Activated T-cell treated with anti-CD3 and anti-CD28 coated beads, Interleukin-2, amount 50 U/mL, for 24 hours (primary cell): ENCODE data around the gene PRPF6.

ENCODE experiments used
- DNase-seq: peaks from one replicate; pipeline ENCODE4 v3.0.0-alpha.2; 2020
- H3K27ac Mint-ChIP-seq: 2 replicates; pipeline ENCODE4 v1.8.0; 2020; ENCODE audit warnings: mild to moderate bottlenecking, mixed read lengths
- H3K27me3 Mint-ChIP-seq: 2 replicates; pipeline ENCODE4 v1.8.0; 2020; ENCODE audit warnings: mixed read lengths
- H3K36me3 Mint-ChIP-seq: 2 replicates; pipeline ENCODE4 v1.8.0; 2020; ENCODE audit warnings: low read depth, mixed read lengths
- H3K4me1 Mint-ChIP-seq: 2 replicates; pipeline ENCODE4 v1.8.0; 2020; ENCODE audit warnings: low read depth, mixed read lengths
- H3K4me3 Mint-ChIP-seq: 2 replicates; pipeline ENCODE4 v1.8.0; 2020; ENCODE audit warnings: mild to moderate bottlenecking, moderate library complexity, mixed read lengths
- H3K9me3 Mint-ChIP-seq: 2 replicates; pipeline ENCODE4 v1.8.0; 2020; ENCODE audit warnings: mixed read lengths

The PRPF6 gene

DNA sequence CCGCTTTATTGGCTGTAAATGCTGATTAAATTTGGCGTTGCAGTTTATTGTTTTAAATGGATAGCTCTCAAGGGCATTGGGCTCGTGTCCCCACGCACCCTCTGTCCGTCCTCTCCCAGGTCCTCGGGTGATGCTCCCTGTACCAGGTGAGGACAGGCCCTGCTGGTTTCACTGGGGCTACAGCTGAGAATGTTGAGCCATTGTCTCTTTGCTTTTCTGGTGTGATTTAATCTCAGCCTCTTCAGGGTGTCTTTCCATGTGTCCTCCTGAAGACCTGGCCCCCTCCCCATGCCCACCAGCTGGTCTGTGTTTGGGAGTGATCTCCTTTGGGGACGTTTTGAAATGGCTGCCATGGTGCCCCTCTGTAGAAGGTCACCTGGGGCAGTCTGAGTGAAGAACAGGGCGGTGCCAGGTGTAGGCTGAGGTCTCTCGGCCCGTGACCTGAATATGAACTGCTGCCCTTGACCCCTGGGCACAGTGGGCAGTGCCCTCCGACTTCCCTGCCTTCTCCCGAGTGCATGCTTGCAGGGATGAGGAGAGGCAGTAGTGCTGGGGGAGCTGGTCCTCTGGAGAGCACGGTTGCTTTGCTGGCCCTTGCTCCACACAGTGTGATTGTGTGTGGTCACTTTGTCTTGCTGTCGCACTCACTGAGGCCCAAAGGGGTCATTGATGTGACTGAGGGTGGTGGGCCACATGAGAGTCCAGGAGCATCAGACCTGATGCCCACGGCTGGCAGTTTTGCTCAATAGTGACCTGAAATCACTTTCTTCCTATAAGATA, 42.6 kb downstream of the PRPF6 start:
- DNase-seq, result no peak
- H3K9me3 Mint-ChIP-seq, result no peaks in the 10 kb centered on the region
- no peaks in the 10 kb centered on the region for H3K27me3 Mint-ChIP-seq
- H3K4me1 Mint-ChIP-seq, result peaks cover 1% of the 10 kb centered on the region
- no peak overlapping the region for H3K4me3 Mint-ChIP-seq
- H3K36me3 Mint-ChIP-seq, result peaks cover 94% of the 10 kb centered on the region
- H3K27ac Mint-ChIP-seq, result no peak overlapping the region

GRCh38 chr20:64024141-64024990, 43.4 kb downstream of the PRPF6 start:
- no peaks in the 10 kb centered on the region for H3K27me3 Mint-ChIP-seq
- H3K4me1 Mint-ChIP-seq, result peaks cover 1% of the 10 kb centered on the region
- peaks cover 94% of the 10 kb centered on the region for H3K36me3 Mint-ChIP-seq
- DNase-seq, result no peak
- no peak overlapping the region for H3K4me3 Mint-ChIP-seq
- H3K9me3 Mint-ChIP-seq, result no peaks in the 10 kb centered on the region
- no peak overlapping the region for H3K27ac Mint-ChIP-seq

DNA sequence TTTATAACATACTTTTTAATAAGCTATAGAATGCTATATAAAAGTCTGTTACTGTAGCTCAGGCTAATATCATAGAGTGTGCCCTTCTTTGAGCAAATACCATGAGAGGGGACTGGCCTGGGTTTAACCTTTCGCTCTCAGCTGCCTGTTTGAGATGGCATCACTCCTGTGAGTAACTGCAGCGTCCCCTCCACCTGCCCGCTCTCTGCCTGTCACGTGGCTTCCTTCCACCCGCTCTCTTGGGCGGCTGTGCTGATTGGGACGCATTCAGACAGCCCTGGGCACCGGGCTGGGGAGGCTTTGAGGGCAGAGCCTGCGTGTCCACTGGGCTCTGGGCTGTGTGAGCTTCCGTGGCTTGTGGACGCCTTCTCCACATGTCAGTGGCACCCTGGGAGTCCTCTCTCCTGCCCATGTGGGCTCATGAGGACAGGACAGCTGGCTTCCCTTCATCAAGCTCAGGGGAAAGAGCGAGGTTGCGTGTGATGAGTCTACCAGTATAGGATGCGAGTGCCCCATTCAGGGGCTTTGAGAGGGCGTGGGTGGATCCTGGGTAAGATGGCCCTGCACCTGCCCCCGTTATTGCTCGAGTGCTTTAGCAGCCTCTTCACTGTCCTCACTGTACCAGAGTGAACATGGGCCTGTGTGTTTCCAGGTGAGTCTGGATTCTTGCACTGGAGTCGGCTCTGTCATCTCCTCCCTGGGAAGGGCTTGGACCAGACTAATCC, 44.3 kb downstream of the PRPF6 start:
- peaks cover 95% of the 10 kb centered on the region for H3K36me3 Mint-ChIP-seq
- H3K9me3 Mint-ChIP-seq, result no peaks in the 10 kb centered on the region
- peak overlapping the region; percentile 22 for H3K27ac Mint-ChIP-seq
- H3K4me3 Mint-ChIP-seq, result no peak overlapping the region
- peaks cover 1% of the 10 kb centered on the region for H3K4me1 Mint-ChIP-seq
- H3K27me3 Mint-ChIP-seq, result no peaks in the 10 kb centered on the region
- DNase-seq, result no peak

GRCh38 chr20:64025826-64026412, 45.0 kb downstream of the PRPF6 start:
- Mint-ChIP-seq H3K4me1 (peaks cover 1% of the 10 kb centered on the region), H3K27ac (no peak overlapping the region), H3K27me3 (no peaks in the 10 kb centered on the region), H3K36me3 (peaks cover 98% of the 10 kb centered on the region), H3K4me3 (no peak overlapping the region), H3K9me3 (no peaks in the 10 kb centered on the region)
- DNase-seq, result no peak

DNA sequence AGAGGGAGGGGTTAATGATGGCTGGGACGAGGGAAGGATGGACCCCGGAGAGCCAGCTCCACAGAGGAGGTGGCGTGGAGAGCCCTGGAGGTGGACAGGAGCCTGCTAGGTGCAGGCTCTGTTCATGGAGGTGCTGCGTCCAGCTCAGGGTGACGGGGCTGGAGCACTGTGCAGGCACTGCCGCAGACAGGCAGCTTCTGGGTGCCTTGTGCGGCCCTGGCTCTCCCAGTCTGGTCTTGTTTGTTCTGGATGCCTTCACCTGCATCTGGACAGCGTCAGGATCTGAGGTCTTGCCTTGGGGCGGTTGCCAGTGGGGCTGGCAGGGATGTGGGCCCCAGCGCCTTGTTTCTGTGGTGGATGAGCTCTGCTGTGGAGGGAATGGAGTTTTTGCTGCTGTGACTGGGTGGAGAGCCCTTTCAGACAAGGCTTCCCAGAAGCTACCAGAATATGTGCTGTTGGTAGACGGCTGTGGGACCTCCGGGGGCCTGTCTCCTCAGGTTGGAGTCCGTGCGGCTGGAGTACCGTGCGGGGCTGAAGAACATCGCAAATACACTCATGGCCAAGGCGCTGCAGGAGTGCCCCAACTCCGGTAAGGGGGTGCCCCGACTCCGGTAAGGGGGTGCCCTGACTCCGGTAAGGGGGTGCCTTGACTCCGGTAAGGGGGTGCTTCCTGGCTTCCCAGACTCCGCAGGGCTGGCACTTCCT, 47.2 kb downstream of the PRPF6 start:
- Mint-ChIP-seq H3K9me3 (no peaks in the 10 kb centered on the region), H3K27me3 (no peaks in the 10 kb centered on the region), H3K36me3 (peaks cover 98% of the 10 kb centered on the region), H3K4me1 (peaks cover 1% of the 10 kb centered on the region), H3K4me3 (no peak overlapping the region), H3K27ac (no peak overlapping the region)
- no peak for DNase-seq

- H3K27ac Mint-ChIP-seq, result peak overlapping the region; percentile 26
Measured at GRCh38 chr20:64029293-64030117, 48.6 kb downstream of the PRPF6 start.

GRCh38 chr20:64030371-64031134, 49.6 kb downstream of the PRPF6 start:
- no peaks in the 10 kb centered on the region for H3K9me3 Mint-ChIP-seq
- H3K36me3 Mint-ChIP-seq, result peaks cover 95% of the 10 kb centered on the region
- peaks cover 22% of the 10 kb centered on the region for H3K4me1 Mint-ChIP-seq
- peak overlapping the region; percentile 22 for H3K27ac Mint-ChIP-seq
- H3K27me3 Mint-ChIP-seq, result no peaks in the 10 kb centered on the region
- no peak for DNase-seq
- no peak overlapping the region for H3K4me3 Mint-ChIP-seq

More at GRCh38 chr20:64029293-64030117, 48.6 kb downstream of the PRPF6 start:
- H3K36me3 Mint-ChIP-seq, result peaks cover 98% of the 10 kb centered on the region
- no peaks in the 10 kb centered on the region for H3K27me3 Mint-ChIP-seq
- H3K4me3 Mint-ChIP-seq, result no peak overlapping the region
- no peak for DNase-seq
- H3K9me3 Mint-ChIP-seq, result no peaks in the 10 kb centered on the region
- peaks cover 11% of the 10 kb centered on the region for H3K4me1 Mint-ChIP-seq

DNA sequence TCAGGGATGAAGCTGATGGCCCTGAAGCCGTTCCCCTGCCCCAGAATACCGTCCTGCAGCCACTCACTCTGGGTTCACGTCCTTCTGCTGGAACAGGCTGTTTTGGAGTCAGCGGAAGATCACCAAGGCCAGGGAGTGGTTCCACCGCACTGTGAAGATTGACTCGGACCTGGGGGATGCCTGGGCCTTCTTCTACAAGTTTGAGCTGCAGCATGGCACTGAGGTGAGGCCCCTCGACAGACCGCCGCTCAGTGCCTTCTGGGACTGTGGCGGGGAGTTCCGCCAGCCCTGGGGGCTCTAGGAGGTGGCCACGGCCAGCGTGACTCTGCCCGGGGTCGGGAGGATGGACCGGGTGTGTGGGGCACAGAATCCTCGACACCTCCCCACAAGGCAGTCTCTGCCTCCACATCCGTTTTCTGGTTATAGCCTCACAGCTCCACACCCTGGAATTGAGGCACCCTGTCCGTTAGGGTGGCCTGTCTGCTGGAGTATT, 50.9 kb downstream of the PRPF6 start:
- H3K36me3 Mint-ChIP-seq, result peaks cover 82% of the 10 kb centered on the region

DNA sequence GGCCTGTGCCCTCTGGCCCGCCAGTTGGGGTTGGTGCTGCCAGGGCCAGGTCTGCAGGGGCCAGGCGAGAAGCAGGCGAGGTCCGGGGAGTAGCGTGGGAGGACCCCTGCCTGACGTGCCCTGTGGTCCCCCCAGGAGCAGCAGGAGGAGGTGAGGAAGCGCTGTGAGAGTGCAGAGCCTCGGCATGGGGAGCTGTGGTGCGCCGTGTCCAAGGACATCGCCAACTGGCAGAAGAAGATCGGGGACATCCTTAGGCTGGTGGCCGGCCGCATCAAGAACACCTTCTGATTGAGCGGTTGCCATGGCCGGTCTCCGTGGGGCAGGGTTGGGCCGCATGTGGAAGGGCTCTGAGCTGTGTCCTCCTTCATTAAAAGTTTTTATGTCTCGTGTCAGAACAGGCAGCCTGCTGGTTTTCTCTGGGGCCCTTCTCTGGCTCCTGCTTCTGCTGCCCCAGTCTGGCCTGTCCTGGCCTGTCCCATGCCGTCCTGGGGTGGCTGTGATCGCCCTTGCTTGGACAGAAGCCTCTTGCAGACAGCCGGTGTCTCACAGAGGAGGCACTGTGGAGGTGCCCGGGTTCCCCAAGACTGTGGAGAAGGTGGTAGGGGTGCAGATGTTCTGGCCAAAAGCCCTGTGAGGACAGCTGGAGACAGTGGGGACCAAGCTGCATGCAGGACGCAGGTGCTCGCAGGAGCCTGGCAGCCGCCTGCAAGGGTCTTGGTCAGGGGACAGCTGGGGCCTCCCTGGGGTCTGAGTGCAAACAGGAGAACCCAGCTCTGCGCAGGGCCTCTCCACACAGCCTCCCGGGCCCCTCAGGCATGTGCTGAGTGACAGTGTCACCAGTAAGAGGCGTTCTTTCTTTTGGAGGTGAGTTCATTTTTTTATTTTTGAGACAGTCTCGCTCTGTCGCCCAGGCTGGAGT, 52.0 kb downstream of the PRPF6 start:
- peaks cover 44% of the 10 kb centered on the region for H3K4me1 Mint-ChIP-seq
- no peaks in the 10 kb centered on the region for H3K9me3 Mint-ChIP-seq
- peaks cover 3% of the 10 kb centered on the region for H3K27me3 Mint-ChIP-seq
- peak overlapping the region; percentile 95 for H3K27ac Mint-ChIP-seq
- DNase-seq, result no peak
- H3K4me3 Mint-ChIP-seq, result no peak overlapping the region
- peaks cover 71% of the 10 kb centered on the region for H3K36me3 Mint-ChIP-seq

More for the DNA sequence above, 50.9 kb downstream of the PRPF6 start:
- H3K27me3 Mint-ChIP-seq, result no peaks in the 10 kb centered on the region
- H3K4me1 Mint-ChIP-seq, result peaks cover 35% of the 10 kb centered on the region
- DNase-seq, result no peak
- H3K27ac Mint-ChIP-seq, result no peak overlapping the region
- no peak overlapping the region for H3K4me3 Mint-ChIP-seq
- H3K9me3 Mint-ChIP-seq, result no peaks in the 10 kb centered on the region

- Mint-ChIP-seq H3K4me1 (peaks cover 45% of the 10 kb centered on the region), H3K36me3 (peaks cover 61% of the 10 kb centered on the region), H3K9me3 (no peaks in the 10 kb centered on the region), H3K27me3 (peaks cover 3% of the 10 kb centered on the region), H3K4me3 (no peak overlapping the region), H3K27ac (peak overlapping the region; percentile 95)
- DNase-seq, result no peak
Measured at GRCh38 chr20:64033981-64034493, 53.1 kb downstream of the PRPF6 start.

DNA sequence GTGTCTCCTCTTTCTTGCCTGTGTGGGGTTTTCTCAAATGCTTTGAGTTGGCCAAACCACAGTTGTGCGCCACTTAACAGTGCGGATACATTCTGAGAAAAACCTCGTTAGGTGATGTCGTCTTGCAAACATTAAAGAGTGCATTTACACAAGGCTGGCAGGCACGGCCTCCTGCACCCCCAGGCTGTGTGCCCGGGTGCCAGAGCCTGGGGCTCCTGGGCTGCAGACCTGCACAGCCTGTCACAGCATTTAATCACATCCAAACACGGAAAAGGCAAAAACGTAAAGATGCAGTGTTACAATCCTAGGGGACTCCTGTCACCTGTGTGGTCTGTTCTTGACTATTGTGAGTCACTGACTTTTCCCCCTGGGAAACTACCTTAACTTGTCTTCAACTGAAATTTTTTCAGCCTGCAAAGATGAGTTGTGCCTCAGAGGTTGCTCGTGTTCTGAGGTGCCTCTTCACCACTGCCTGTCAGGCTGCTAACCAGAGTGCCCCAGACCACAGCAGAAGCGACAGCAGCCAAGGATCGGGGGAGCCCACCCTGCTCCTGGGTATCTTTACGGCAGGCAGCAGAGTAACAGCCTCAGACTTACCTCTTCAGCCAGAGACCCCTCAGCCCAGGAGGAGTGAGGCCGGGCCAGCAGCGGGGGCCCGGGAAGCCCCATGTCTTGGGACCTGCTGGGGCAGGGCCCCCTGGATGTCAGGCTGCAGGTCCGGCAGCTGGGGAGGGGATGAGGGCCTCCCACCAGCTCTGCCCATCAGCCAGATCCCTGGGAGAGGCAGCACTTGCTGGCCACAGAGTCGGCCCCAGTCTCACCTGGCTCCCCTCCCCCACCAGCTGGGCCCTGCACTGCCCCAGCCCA, 54.4 kb downstream of the PRPF6 start:
- Mint-ChIP-seq H3K9me3 (no peaks in the 10 kb centered on the region), H3K27me3 (peaks cover 3% of the 10 kb centered on the region), H3K36me3 (peaks cover 49% of the 10 kb centered on the region), H3K27ac (peak overlapping the region; percentile 95), H3K4me3 (peak overlapping the region; percentile 60), H3K4me1 (peaks cover 57% of the 10 kb centered on the region)
- peak; percentile 66 for DNase-seq
